GM18873 (cell line): ENCODE results near the gene IGHMBP2.

Experiments used
- ATAC-seq: cut with Tn5 transposase; IDR thresholded peaks from one replicate; pipeline ENCODE4 v1.9.1; 2021; ENCODE audit warnings: mild to moderate bottlenecking, moderate library complexity, moderate number of reproducible peaks; ENCODE audit not compliant: unreplicated experiment, low FRiP score

IGHMBP2 gene

DNA sequence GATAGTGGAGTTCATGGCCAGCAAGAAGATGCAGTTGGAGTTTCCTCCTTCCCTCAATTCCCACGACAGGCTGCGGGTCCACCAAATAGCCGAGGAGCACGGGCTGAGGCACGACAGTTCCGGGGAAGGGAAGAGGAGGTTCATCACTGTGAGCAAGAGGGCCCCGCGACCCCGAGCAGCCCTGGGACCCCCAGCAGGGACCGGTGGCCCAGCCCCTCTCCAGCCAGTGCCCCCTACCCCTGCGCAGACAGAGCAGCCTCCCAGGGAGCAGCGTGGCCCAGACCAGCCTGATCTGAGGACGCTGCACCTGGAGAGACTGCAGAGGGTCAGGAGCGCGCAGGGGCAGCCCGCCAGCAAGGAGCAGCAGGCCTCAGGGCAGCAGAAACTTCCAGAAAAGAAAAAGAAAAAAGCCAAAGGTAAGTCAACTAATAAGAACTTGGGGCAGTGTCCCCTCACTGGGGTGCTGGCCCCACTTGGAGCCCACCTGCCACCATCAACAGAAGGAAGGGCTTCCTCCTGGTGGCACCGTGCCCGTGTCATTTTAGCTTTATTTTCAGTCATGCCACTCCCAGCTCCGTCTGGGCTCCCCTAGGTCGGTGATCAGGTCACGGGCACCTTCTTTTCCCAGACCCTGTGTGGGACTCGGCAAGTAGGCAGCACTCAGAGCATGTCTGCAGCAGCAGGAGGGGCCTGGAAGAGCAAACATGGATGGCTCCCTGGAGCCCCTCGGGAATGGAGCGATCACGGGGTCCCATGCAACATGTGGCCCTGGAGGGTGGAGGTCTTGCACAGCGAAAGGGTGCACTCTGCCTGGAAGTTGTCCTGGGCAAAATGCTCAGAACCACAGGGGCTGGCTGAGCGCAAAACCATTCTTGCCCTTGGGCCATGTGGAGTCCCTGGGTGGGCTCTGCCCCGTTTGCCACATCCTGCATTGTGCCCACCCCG is 33.3 kb downstream of the IGHMBP2 start:
- ATAC-seq: no peak

DNA sequence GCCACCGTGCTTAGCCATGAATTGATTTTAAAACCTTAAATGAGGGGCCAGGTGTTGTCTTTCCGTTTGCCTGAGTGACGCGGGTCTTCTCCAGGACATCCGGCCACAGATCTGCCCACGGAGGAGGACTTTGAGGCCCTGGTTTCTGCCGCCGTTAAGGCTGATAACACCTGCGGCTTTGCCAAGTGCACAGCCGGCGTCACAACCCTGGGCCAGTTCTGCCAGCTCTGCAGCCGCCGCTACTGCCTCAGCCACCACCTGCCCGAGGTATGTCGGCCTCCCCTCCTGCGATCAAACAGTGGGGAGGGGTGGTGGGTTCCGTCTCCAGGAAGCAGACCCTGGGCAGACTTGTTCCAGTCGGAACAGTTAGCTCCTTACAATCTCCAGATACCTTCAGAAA is 34.4 kb downstream of the IGHMBP2 start:
- no peak for ATAC-seq

DNA sequence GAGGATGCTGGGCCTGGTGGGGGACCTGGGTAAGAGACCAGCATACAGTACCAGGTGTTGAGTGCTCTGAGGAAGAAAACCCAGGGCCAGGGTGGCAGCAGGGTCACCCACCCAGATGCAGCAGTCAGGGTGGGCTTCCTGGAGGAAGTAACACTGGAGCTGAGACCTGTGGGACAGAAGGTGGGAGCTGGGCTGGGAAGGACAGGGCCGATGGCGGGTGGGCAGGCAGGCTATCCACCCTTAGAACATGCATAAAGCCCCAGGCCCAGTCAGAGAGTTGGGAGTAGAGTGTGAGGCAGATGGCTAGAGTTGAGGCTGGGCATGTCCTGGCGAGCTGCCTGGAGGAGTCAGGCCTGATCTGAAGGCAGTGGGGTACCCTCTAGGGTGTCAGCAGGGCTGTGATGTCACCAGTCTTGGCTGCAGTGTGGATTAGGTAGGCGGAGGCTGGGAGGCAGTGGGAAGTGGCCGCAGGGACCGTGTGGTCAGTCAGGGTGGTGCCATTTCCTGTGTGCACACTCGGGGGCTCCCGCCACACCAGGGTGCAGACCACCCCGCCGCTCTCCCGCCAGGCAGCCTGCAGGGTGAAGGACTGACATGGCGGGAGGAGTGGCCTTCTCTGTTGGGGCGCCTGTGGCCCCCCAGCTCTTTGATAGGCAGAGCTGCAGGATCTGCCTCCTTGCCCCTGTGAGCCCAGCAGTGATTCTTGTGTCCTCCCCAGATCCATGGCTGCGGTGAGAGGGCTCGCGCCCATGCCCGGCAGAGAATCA is 35.3 kb downstream of the IGHMBP2 start:
- no peak for ATAC-seq

DNA sequence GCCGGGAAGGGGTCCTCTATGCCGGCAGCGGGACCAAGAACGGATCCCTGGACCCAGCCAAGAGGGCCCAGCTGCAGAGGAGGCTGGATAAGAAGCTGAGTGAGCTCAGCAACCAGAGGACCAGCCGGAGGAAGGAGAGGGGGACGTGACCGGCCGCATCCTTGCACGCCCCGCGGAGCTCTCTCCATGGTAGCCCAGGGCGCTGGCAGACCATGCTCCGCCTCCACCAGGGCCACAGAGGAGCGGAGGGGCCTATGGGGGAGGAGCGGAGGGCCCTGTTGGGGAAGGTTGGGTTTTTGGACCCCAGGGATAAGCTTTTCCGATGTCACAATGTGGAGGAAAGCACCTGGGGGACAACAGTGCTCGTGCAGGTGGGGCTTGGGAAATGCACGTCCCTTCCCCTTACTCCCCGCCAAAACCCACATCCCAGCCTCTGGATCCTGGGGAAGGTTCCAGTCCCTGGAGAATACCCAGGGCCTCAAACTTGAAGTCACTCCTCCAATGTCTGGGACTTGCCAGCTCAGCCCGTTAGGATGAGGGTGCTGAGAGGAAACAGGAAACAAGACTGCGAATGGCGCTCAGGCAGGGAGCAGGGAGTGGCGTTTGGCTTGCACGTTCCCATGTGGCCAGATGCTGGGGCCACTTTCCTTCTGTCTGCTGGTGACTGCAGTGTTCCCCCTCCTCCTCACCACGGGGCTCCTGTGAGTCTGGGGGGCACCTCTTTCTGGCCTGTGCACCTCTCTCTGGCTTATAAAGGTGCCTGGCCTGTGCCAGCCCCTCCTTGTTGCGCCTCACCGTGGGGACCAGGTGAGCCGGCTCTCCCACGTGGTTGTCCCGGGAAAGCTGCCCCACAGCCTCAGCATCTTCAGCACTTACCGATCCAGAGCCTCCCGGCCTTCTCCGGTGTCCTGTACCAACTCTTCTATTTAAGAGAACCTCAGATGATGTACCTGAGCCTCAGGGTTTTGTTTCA is 36.2 kb downstream of the IGHMBP2 start:
- no peak for ATAC-seq

DNA sequence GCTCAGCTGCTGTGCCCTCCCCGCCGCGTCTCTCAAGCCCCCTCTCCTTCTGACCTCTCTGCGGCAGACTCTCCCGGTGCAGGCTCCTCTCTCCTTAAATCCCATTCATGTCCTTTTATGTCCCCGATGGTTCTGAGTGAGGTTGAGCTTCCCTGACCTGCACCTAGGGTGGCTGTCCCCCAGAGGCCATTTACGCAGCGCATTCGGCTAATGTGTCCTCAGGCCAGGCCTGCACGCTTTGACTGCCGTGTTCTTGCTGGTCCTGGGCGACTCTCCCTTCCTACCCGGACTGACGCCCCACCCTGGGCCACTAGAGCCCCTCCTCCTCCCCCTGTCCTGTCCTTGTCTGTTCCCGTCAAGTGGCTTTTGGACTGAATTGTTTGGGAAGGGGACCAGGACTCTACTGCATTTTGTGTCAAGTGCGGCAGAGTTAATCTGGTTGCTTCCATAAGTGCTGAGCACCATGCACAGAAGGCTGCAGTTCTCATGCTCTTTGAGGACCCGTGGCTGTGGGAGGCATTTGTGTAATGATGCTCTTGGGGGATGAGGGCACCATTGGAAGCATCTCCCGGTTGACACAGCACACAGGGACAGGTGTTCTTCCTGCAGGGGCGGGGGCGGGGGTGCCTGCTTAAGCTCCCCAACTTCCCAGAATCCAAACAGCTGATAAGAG is 37.1 kb downstream of the IGHMBP2 start:
- no peak for ATAC-seq

DNA sequence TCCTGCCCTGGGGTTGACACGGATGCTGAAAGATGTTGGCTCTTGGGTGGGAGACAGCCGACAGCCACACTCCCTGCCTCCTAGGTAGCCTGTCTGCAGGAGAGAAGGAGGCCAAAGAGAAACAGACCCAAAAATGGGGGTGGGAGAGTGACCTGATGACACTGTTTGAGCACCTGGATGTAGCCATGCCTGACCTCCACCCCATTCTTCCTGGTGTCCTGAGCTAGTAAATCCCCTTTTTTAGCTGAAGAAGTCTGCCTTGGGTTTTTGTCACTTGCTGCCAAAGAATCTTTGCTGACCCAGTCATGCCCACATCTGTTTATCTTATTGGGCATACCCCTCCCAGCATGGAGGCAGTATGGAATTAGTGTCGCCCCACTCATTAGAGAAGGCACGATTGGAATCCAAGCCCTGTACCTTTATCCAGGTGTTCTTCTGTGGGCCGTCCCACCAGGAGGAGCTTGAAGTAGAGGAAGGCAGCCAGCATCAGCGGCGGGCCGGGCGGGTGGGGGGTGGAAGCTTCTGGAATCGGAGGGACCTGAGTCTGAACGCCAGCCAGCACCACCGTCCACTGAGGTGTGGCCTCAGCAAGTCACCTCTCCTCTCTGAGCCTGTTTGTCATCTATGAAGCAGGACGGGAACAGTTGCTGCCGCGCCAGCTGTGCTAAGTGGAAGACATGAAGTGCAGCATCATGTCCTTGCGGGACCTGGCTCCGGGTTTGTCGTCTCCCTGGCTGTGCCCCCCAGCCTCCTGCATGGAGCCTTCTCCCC is 37.8 kb downstream of the IGHMBP2 start:
- no peak for ATAC-seq

DNA sequence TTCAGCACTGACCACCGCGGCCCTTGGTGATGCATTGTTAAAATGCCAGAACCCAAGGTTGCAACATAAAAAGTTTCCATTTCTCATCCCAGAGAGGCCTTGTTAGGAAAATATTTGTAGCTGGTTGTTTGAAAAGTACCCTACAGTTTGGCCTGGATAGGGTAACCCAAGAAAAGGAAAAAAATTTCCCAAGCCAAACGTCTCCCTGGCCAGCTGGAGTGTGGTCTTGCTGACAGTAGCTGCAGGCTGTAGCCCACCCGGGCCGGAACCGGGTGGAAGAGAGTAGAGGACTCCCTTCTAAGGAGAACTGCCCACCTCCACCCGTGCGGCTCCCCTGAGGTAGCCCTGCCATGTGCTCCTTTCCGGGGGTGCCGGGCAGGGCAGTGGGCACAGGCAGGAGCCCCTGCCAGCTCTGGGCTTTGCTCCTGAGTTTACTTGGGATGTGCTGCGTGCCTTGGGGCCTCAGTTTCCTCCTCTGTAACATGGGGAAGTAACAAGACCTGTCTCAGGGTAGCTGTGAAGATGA is 38.5 kb downstream of the IGHMBP2 start:
- no peak for ATAC-seq

DNA sequence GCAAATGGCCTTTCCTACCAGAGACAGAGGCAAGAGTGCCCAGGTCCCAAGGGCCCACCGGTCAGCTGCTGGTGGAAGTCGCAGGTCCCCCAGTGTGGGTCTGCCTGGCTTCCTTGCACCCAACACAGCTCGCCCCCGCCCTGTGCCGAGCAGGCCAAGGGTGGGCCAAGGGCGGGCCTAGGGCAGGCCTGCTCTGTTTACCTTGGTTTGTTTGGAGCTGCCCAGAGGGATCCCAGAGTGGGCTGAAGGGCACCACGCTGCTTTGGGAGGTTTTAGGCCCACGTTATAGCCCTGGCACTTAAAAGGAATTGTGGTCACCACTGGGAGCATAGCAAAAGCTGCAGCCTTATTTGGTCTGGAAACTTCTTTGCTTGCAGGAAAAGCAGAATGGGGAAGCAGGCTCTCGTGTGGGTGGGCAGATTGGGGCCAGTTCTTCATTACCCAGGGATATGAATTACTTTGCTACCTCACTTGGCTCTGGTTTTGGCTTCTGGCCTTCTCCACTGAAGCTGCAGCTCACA is 39.1 kb downstream of the IGHMBP2 start:
- no peak for ATAC-seq

DNA sequence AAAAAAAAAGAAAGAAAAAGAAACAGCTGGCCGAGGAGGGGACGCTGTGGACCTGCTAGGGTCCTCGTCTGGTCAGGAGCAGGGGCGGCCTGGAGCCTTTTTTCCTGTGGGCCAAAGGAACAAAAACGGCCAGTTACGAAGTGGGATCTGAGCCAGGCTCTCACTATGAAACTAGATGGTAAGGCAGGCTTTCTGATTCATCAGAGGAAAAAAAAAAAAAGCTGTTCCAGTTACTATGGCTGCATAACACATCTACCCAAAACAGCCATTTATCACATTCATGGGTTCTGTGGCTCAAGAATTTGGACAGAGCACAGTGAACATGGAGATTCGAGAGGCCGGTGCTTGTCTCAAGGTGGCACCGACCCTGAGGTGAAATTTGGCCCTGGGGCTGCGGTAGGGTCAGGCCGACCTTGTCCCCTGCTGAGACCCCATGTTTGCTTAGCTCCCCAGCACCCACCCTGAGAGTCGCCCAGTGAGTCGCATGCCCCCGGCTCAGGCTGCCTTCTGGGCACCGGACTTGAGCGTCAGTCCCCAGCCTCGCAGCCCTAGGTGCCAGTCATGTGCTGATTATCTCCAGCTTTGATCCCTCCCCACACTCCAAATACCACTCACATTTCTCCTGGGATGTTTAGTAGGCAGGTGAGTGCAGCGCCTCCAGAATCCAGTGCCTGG is 42.9 kb downstream of the IGHMBP2 start:
- no peak for ATAC-seq

DNA sequence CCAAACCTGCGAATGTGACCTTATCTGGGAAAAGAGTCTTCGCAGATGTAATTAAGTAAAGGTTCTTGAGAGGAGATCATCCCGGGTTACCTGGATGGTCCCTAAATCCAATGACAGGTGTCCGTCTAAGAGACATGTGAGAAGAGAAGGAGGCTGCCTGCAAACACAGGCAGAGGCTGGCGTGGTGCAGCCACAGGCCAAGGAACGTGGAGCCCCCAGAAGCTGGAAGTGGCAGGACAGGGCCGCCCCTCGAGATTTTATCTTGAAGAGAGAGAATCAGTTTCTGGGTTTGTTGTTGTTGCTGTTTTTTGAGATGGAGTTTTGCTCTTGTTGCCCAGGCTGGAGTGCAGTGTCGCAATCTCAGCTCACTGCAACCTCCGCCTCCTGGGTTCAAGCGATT is 43.5 kb downstream of the IGHMBP2 start:
- no peak for ATAC-seq

DNA sequence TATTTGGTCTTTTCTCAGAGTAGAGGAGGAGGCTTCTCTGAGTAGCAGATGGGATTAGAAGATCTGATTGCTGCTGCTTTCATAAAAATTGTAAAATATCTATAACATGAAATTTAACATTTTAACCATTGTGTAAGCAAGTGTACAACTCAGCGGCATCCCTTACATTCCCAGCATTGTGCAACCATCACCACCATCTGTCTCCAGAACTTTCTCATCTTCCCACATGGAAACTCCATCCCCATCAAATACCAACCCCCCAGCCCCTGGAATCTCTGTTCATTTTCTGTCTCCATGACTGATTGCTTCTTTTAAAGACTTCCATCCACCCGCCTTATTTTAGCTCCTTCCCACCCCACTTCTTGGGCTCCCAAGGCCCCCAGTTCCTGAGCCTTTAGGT is 44.8 kb downstream of the IGHMBP2 start:
- no peak for ATAC-seq

DNA sequence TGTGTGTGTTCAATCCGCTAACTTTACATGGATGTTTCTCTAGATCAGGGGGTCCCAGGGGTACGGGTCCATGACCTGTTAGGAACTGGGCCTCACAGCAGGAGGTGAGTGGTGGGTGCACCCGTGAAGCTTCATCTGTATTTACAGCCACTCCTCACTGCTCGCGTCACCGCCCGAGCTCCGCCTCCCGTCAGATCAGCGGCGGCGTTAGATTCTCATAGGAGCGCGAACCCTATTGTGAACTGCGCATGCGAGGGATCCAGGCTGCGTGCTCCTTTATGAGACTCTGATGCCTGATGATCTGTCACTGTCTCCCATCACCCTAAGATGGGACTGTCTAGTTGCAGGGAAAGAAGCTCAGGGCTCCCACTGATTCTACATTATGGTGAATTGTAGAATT is 45.2 kb downstream of the IGHMBP2 start:
- ATAC-seq: no peak

DNA sequence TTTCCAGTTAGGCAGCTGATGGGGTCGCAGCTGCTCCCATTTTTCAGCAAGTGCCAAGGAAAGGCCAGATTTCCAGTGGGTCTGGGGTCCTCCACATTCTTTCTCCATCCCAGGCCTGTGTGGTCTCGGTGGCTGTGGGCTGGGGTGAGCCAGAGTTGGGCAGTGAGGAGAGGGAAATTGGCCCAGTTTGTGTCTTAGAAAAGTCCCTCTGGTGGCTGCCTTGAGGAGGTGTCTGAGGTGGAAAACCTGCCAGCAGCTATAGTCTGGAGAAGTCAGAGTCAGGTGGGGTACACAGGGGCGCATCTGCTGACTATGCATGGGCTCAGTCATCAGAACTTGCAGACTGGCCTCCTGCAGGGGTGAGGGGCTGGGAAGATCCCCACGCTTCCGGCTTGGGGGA is 46.6 kb downstream of the IGHMBP2 start:
- ATAC-seq: no peak

DNA sequence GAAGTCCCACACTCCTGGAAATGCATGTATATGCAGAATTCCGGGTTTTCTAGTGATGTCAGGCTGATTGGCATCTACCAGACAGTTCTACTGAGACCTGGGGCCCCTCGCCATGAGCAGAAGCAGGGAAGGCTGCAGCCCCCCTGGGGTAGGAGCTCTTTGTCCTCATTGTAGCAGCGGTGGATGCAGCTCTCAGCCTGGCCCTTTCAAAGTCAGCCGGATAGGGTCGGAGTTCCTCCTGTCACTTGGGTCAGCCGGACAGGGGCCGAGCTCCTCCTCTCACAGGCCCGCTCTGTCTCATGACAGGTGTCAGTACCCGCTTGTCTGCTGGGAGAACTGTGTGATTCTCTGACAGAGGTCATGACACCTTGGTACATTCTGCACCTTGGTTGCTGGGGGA is 47.1 kb downstream of the IGHMBP2 start:
- ATAC-seq: no peak

DNA sequence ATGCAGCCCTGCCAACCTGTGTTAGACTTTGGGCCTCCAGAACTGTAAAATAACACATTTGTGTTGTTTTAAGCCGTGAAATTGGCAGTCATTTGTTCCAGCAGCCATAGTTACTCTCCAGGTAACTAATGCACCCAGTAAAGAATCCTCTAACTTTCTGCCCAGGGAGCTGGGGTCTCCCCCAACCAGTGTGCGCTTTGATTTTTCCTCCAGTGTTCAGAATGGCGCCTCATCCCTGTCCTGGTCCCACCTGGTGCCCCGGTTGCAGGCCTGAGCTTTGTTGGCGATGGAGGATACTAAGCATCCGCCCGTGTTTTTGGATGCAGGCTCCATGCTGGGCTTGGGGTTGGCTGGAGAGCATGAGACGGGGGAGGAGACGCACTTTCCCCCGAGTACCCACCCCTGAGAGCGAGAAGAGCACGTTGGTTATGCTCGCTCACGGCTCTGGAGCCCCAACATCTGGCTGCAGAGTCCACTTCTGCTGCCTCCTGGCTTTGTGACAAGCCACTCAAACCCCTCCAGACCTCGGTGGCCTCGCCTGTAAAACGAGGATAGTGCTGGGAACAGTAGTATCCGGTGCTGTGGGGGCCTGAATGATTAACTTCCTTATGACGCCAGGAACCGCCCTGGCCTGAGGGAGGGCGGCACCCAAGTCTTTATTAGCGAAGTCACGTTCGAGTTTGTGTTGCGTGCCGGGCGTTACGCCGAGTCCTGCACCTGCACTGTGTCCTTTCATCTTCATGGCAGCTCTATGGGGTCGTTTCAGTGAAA is 51.3 kb downstream of the IGHMBP2 start:
- ATAC-seq: no peak

DNA sequence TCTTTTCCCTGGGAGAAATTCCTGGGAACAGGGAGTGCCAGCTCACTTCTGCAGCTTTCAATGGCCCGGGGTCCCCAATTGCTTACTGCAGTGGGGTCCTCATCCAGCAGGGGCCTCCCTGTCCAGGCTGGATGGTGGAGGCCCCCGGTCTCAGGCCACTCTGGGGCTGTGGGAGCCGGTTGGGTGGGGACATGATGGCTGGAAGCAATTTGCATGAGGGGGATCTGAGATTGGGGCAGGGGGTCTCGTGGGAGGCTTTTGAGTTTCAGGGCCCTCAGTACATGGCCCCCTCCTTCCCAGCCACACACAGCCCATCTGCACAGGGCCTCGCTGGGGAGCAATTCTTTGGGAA is 51.9 kb downstream of the IGHMBP2 start:
- no peak for ATAC-seq

DNA sequence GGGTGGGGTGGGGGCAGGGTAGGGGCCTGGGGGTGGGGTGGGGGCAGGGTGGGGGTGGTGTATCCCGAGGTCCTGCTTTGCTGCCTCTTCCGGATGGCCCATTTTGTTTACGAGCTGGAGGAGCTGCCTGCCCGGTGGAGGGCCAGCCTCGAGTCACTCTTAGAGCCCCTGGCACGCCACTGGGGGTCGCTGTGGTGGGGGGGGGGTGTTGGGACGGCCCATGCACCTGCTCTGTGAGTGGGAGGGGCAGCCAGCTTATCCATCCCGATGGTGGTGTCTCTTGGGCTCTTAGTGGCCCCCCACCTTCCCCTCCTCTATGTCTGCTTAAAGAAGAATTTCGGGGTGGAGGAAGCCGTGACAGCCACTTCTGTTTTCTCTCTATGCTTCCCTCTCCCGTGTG is 52.5 kb downstream of the IGHMBP2 start:
- no peak for ATAC-seq
